ENCODE measurements around the gene FOXI2.

FOXI2 gene

DNA sequence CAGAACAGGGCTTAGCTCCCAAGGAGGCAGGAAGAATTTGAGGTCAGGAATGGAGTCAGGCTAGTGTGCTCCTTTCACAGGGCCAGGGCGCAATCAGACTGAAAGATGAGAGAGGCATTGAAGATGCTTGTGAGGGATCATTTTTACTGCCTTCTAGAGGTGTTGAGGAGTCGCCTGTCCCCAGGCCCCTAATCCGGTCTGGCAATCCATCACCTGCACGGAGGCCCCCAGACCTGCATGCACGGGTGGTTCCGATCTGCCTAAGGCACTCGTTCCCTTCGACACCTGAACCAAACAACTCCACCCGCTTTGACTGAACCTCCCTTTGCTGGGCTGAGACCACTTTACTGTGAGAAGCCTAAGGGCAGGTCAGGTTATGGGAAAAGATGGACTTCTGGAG lies 8.0 kb downstream of the FOXI2 start:
- DNase-seq = no peak

DNA sequence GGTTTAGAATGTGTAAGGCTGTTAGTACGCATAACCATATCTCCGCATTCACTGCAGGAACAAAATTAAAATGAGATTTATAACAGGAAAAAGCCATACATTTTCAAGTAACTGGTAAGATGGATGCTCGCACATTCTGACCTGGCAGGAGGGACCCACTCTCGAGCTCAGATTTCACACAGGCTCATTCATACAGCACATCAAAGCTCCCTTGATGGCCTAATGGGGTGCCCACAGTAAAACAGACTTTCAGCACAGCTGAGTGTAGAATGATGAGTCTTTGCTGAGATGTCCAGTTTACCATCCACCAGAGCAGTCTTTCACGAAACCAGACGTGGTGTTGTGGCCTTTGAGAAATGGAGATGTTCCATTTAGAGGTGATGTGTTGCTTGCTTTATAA lies 8.9 kb downstream of the FOXI2 start:
- DNase-seq = no peak

GRCh38 chr10:127755753-127756152 lies 18.8 kb downstream of the FOXI2 start:
- no peak for DNase-seq

DNA sequence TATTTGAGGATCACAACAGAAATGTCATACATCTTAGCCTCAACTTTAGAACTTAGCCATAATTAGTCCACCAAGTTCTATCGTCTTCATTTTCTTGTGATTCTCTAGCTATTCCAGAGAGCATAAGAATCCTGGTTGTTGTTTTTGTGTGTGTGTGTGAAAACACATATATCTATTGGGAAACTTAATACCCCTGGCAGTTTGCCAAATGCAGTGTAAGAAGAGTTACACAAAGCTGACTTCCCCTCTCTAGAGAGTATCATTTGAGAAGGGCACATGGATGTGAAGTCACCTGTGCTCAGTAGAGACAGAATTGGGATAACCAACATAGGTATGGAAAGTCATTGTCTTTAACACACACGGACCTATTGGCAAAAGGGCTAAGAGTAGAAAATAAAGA lies 19.3 kb downstream of the FOXI2 start:
- no peak for DNase-seq

DNA sequence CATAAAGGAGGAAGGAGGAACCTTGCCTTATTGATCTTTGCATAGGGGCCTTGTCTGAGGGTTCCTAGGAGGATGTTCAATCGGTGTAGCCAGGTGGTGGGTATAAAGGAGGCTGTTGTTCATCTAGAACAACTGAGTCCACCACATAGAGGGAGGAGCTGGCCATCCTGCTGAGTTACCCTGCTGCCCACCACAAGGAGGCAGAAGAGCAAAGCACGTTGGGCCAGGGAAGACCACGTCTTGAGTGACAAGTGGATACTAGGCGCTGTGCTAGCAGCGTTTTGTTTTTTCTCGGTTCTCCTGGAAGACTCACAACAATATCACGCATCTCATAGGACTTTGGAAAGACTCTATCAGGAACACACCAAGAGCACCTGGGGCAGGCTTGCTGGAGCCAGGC lies 20.0 kb downstream of the FOXI2 start:
- no peak for DNase-seq

- no peak for DNase-seq
These were observed 22.3 kb downstream of the FOXI2 start for GRCh38 chr10:127759276-127759675.

DNA sequence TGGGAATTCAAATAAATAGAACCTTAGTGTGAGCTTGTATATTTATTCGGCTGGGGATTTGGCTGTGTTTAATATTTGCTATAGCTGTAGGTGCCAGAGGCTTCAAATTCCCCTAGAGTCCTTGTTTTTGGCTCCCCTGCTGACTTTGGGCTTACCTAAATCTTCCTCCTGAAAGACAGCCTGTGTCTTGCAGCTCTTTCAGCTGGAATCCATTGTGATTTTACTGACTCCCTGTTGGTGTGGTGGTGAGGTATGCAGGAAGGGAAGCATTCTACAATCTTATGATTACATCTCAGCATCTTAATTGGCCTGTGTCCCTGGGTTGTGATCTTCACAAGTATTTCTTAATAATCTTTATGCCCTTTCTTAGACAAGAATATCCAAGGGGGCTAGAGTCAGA lies 25.9 kb downstream of the FOXI2 start:
- DNase-seq = no peak

- no peak for DNase-seq
These were observed 38.0 kb downstream of the FOXI2 start for GRCh38 chr10:127774766-127775559.

- DNase-seq = no peak
These were observed 39.8 kb downstream of the FOXI2 start for GRCh38 chr10:127776816-127777215.

DNA sequence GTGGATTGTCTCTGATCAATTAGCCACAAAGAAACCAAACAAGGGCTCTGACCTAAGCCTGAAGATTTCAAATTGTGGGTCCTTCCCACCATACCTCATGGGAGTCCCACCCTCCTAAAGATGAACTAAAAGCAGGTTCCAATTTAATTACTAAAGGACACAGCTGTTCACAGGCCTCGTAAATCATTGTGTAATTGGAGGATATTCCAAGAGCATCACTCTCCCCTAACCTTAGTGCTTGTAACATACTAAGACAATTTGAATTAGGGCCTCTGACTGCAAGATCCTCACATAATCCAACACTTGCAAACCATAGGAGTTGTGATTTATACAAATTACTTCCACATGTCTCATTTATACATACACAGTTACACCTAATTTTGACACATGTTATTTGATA lies 44.4 kb downstream of the FOXI2 start:
- DNase-seq = no peak

DNA sequence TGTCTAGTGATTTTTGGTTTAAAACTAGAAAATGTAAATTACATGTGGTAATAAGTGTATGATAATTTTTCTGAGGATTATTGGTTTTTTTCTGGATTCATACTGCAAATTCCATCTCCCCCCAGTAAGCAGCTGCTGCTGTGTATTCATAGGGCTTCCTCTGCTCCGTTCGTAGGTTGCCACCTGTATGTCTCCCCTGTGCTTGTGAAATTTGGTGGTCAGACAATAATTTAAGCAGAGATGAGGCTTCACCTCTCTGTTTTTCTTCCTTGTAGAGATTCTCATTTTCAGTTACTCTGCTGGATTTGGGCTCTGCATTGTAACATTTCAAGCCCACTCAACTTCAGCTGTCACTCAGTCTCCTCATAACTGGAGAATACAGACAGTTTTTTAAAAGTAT lies 50.9 kb downstream of the FOXI2 start:
- no peak for DNase-seq

GRCh38 chr10:127790066-127790624 lies 53.2 kb downstream of the FOXI2 start:
- no peak for DNase-seq

Measured in CD4-positive, alpha-beta T cell treated with Interleukin-15 for 1 hour (primary cell).